Kidney capillary endothelial cell (primary cell): ENCODE measurements around the gene INTS3.

Experiments
- DNase-seq: peaks from one replicate; pipeline ENCODE4 v3.0.0-alpha.2; 2018; ENCODE audit warnings: low spot score

The INTS3 gene

DNA sequence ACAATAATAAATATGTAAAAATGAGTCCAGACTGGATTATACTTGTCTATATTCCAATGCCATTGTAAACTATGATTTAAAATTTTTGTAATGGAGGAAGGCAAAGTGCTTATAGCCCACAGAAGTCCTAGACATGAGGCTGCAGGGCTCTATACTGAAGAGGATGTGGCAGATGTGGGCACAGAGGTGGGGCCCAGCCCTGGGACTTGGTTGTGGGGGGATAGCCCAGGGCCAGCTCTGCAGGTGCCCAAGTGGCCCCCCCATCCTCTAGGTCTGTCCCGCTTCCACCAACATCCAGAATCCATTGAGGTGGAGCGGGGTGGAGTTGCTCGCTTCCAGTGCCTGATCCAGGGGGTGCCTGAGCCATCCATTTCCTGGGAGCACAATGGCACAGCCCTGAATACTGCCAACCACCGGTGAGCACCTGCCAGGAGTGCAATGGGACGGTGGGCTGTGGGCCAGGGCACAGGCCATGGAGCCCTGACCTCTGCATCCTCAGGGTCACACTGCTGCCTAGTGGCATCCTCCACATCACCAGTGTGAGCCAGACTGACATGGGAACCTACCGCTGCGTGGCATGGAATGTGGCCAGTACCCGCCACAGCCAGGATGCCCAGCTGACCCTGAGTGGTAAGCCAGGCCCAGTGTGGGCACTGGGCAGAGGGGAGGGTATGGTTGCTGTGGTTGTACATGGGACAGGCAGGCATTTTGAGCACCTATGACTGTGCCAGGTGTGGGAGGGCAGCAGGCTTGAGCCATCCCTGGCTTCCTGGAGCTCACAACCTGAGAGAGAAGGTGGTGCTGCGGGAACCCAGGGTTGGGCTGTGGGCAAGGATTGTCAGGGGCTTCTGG, 68.3 kb downstream of the INTS3 start:
- DNase-seq, result no peak

DNA sequence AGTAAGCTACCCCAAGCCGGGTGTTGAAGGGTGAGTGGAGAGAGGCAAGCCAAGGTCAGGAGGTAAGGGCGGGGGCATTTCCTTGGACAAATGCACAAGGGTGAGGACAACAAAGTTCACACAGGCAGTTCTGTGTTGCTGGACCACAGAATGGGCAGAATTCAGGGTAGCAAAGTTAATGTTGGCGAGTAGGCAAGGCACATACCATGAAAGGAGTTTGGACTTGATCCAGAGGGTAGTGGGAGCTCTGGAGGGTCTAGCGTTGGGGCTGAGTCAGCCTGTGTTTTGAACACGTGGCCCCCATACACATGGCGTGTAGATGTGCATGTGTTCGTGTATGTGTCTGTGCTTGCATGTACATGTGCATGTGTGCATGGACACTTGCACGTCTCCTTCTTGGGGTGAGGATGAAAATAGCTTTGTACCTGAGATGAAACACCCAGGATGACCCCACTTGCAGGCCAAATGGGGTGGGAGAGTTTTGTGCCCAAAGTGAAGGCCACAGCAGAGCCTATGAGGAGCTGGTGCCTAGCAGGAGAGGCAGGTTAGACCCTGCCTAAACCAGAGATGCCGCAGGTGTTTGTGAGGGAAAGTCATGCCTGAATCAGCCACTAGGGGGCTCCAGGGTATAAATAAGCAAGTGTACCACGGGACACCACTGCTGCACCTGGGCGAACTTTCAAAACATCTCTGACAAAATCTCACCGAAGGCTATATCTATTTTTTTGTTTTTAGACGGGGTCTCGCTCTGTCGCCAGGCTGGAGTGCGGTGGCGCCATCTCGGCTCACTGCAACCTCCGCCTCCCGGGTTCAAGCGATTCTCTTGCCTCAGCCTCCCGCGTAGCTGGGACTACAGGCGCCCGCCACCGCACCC, 69.2 kb downstream of the INTS3 start:
- DNase-seq, result no peak

DNA sequence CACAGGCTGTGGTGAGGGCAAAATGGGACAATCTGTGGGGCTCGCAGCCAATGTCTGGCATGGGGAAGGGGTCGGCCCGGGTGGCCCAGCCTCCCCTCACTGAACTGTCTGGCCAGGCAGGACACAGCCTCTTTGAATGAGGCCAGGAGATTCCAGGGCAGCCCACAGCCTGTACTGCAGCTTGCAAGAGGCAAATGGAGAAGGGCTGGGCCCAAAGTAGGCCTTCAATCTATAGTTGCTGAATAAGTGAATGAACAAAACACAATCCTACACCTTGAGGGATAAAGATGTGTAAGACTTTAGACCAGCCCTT, 70.6 kb downstream of the INTS3 start:
- no peak for DNase-seq

DNA sequence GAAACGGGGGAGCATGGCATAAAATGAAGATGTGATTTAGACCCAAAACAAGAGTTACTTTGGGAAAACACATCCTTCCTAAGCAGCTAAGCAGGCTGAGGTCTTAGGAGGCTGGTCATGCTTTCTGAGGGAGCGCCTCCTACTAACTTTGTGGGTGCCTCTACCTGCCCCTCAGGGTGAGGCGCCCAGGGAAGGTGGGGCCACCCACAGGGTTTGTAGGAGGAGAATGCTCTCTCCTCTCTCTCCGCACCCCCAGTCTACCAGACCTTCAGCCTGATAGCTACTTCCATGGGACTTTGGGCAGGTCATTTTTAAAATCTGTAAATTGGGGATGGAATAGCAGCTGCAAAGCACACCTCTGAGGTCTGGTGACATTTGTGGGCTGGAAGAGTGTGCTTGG, 71.2 kb downstream of the INTS3 start:
- DNase-seq, result no peak

DNA sequence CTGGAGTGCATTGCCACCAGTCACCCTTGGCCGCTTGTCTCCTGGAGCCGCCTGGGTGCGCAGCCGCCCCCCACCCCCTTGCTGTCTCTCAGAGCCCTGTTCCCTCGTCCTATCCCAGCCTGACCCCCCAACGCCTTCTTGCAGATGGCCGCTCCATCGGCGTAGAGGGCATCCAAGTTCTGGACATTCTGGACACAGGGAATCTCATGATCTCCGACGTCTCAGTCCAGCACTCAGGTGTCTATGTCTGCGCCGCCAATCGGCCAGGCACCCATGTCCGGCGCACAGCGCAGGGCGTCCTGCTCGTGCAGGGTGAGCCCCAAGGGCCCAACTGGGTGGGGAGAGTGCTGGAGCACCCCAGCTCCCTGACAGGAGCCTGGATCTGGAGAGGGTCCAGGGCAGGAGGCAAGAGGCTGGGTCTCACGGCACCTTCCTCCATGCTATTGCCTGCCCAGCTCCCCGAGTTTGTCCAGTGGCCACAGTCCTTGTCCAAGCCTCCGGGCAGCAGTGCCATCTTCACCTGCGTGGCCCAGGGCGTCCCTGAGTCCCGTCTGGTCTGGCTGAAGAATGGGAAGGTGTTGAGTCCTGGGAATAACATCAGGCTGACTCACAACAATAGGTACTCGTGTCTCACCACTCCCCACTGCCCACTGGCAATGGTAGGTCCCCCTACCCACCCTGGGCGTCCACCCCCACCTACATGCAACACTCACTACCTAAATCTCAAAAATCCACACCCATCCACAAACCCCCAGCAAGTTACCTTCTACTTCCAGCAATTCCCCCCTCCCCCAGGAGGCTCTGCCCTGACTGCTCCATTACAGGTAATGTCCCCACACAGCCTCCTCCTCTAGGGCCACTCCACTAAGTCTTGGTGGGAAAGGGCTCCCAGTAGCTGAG, 72.0 kb downstream of the INTS3 start:
- no peak for DNase-seq

DNA sequence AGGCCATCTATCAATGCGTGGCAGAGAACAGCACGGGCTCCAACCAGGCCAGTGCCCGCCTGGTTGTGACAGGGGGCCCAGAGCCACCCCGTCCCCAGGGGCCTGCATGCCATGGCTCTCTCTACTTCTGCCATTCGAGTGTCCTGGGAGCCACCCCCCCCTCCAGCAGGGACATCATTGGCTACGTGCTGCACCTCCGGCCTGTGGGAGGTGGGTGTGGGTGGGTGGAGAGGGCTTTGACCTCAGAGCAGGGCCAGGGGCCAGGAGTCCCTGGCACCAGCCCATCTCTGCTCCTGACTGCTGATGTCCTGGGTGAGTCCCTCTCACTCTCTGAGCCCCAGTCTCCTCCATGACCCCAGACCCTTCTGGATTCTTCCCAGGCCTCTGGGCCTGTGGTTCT, 72.7 kb downstream of the INTS3 start:
- no peak for DNase-seq

DNA sequence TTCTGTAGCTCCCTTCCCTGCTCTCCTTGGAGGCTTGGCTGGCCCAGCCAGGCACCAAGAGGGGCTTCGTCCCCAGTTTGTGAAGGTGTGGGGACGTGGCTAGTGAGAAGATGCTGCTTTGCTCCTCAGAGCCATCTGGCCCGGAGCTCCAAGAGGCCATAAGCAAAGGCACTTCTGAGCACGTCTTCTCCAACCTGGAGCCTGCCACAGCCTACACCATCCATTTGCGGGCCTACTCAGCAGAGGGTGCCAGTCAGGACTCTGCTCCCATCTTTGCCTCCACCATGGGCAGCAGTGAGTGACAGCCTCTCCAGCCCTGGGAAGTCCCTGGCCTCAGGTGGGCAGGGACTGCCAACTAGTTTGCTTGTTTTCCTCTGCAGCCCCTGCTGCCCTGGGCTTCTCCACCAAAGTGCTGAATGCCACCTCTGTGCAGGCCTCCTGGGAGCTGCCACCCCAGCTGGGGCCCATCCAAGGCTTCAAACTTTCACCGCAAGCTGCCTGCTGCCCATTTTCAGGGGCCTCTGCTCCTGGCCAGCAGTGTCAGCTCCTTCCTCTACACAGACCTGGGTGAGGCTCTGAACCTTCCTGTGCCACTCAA, 73.3 kb downstream of the INTS3 start:
- no peak for DNase-seq

DNA sequence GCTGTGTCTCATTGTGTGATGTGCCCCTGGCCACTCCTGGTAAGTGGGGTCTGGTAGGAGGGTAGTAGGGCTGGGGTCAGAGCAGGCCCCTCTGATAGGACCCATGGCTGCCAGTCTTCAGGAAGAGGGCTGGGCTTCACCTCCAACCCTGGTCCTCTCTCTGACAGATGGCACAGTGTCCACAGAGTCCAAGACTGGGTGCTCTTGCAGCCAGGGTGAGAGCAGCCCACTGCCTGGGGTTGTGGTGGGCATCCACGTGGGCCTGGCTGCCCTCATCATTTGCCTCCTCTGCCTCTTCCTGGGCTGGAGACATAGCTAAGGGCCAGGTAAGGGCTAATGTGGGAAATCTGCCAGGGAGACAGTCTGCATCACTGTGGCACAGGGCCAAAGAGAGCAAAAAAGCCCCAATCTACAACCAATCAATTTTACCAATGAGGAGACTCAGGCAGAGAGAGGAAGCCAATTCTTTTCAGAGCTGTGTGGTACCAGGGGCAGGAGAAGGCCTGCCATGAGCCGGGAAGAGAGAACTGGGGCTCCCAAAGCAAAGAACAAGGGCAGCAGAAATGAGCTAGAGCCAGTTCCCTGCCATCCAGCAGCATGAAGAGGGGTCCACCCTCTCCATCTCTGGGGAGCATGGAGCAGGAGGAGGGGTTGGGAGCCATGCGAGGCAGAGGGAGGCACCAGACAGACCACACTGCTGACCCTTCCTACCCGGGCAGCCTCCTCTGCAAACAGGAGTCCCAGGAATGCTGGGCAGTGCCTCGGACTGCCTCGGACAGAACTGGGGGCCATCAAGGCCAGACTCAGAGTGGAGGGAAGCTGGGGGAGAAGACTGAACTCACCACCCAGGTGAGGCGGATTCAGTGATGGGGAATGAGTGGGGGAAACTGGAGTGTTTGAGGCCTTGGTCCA, 74.2 kb downstream of the INTS3 start:
- DNase-seq, result no peak

DNA sequence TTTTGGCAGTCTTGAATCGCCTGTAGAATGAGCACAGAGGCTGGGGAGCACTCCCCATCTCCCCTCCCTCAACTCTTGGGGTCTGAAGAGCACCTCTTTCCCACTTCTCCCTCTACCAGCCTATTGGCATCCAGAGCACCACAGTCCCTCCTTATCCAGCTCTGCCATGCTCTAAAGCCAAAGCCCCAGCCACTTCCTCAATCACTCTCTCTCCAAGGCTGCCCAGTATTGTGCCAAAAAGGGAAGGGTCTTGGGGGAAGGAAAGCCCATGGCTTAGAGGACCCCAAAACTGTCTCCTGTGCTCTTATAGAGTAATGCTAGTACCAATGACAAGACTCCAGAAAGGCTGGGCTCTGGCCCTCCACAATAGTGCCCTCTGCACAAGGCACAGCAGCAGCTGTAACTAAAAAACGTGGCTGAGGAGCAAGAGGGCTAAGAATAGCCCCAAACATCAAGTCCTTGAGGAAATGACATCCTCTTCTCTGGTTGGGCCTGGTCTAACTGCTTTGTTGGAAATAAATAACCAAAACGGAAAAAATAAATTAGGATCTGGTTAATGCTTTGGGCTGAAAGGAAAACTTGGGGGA, 75.7 kb downstream of the INTS3 start:
- no peak for DNase-seq

DNA sequence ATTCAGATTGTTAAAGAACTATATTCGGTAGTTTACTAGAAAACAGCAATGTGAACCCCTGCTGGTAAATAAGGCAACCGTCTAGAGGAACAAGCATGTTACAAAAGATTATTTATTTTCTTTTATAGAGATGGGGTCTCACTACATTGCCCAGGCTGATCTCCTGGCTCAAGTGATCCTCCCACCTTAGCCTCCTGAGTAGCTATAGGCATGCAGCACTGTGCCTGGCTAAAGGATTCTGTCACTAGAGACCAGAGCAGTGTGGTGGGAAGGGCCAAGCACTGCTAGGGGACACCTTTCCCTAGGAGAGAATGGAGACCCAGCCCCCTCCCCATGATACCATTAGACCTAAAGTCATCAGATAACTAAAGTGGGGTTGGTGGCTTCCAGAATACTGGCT, 76.3 kb downstream of the INTS3 start:
- DNase-seq, result no peak

DNA sequence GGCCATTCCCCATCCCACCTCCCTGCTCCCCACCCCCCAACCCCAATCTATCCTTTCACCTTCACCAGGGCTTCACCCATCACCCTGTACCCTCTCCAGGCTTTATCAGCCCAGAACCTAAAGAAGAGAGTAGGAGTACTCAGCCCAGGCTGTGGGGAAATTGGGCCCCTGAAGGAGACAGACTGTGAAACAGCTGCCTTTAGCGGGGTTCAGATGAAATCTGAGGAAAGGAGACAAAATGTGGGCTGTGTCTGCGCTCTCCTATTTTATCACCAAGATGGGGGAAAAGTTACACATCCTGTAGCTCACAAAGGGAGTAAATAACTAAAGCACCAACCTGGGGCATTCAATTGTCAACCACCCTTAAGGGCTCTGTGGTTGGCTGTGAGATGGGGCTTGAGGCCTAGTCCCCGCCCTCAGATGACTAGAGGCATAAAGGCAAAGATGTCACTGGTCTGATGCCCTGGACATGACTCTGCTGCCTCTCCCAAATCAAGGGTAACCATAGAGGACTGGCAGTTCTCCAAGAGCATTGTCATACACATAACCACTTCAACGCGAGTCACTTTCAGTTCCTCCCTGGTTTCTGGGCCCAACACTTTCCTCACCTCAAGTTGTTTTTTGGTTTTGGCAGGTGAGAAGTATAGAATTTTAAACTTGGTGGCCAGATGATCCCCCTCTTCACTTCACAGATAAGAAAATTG, 77.3 kb downstream of the INTS3 start:
- peak; percentile 76 for DNase-seq

DNA sequence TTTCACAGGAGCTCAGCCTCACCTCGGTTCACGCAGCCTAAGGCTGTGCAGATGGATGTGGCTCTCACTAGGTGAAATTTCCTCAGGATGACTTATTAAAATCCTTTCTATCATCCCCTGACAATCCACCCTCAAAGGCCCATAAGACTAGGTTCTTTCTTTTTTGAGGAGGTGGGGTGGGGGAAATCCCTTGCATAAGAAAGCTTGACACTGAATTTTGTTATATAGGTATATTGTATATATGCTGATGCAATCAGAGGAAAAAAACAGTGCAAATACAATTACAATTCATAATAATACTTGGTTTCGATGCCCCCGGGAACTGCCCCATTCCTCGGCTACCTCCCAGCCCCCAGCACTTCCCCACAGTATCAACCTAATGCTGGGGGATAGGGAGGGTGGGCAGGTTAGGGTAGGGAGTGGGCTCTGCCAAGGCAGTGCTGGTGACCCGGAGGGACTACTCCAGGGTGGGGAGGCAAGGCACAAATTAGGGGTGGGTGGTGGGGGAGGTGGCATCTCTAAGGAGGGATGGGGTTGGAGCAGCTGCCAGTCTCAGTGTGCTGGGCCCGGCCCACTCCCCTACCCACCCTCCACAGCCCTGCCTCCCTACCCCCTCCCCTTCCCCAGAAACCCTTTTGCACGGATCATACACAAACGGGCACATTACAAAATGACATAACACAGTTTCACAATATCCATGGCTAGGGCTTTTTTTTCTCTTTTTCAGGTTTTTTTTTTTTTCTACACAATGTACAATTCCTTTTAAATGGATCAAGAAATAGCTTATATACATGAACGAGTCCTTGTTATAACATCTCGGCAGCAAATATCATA, 78.3 kb downstream of the INTS3 start:
- no peak for DNase-seq

DNA sequence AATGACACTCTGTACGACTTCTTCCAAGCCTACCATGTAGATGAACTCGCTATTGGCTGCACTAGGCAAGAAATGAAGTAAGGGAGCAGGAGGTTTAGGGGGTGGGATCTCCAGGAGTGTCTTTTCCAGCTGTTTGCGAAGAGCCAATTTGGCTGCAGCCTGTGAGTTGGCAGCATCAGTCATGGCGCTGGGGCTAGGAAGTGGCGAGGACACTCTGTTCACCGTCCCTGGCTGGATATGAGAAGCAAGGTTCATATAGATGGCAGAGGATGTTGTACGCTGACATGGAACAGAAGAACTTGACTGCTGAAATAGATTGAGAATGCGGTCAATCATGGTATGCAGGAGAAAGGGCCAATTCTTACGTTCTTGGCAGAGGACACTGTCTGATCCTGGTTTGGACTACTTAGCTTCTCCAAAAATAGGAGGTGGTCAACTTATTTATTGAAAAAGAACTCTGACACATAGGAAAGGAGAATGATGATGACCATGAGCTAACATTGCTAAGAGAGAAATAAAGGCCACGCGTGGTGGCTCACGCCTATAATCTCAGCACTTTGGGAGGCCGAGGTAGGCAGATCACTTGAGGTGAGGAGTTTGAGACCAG, 88.5 kb downstream of the INTS3 start:
- no peak for DNase-seq

DNA sequence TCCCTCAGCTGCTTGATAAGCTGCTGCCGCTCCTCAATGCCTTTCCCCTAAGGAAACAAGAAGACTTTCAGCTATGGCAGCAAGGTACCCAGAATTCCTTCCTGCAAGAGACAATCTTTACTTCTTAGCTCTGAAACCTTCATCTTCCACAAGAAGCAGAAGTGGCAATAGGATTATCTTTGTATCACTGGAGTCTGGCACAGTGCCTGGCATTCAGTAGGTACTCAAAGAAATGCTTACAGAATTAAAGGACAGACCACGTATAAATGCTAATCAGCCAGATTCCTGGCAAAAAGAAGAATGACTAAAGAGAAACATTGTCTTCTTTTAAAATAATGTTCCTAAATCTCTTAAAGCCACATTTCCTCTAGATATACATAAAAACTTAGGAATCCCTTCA, 91.0 kb downstream of the INTS3 start:
- no peak for DNase-seq
